ENCODE results near the gene PSMD9. TPM values are rescaled to one million over a fixed set of nuclear protein-coding genes. Genes with fewer than 3 reads are reported as not detected.

PSMD9 gene
- total and polyA plus RNA-seq, 4 donors: 39.6 to 134 (median 62.6) TPM

DNA sequence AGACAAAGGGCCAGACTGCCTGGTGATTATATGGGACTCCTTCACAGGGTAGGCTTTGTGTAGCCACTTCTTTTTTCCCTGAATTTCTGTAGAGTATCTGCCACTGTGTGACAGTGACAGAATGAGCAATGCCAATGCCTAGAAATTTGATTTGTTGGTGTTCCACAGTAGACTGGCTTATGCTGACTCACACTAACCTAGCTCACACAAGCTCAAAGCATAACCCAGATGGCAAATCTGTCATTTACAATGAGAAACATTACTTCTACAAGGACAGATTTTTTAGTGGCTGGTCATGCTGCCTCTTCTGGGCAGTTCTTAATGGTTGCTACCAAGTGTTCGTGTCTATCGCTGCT, 45.7 kb downstream of the PSMD9 start:
- DNase-seq: no peak
- peaks cover 0 to 3% (median 0%) of the 10 kb centered on the region in 5 donors for H3K4me1 ChIP-seq (ENCODE audit: control insufficient read depth in 5 of 5, insufficient read depth in 5 of 5, low read length in 5 of 5)
- TF ChIP-seq, protein P1, sequence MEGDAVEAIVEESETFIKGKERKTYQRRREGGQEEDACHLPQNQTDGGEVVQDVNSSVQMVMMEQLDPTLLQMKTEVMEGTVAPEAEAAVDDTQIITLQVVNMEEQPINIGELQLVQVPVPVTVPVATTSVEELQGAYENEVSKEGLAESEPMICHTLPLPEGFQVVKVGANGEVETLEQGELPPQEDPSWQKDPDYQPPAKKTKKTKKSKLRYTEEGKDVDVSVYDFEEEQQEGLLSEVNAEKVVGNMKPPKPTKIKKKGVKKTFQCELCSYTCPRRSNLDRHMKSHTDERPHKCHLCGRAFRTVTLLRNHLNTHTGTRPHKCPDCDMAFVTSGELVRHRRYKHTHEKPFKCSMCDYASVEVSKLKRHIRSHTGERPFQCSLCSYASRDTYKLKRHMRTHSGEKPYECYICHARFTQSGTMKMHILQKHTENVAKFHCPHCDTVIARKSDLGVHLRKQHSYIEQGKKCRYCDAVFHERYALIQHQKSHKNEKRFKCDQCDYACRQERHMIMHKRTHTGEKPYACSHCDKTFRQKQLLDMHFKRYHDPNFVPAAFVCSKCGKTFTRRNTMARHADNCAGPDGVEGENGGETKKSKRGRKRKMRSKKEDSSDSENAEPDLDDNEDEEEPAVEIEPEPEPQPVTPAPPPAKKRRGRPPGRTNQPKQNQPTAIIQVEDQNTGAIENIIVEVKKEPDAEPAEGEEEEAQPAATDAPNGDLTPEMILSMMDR (IDR thresholded peaks at IDR 0.05; ENCODE audit: control extremely low read depth, extremely low read depth): no peak
- no peak overlapping the region for H3K4me3 ChIP-seq
- H3K27ac ChIP-seq (ENCODE audit: low read depth in 1 of 2, low read length in 1 of 2): no peak overlapping the region
- WGBS, 2 donors: 97 to 98% methylated on average over 2 of the region's 2 CpGs
- no peak overlapping the region for H3K9ac ChIP-seq (ENCODE audit: insufficient read depth in 1 of 2, low read length in 2 of 2)
- peaks cover 0 to 3% (median 0%) of the 10 kb centered on the region in 4 donors for H3K9me3 ChIP-seq (ENCODE audit: control insufficient read depth in 4 of 4, insufficient read depth in 3 of 4, low read length in 3 of 4)
- ATAC-seq (ENCODE audit: insufficient read depth, low FRiP score): no peak
- no peaks in the 10 kb centered on the region for H3K27me3 ChIP-seq (ENCODE audit: control insufficient read depth in 3 of 3, insufficient read depth in 3 of 3, low read length in 2 of 3)
- no peaks in the 10 kb centered on the region for H3K36me3 ChIP-seq (ENCODE audit: control insufficient read depth in 4 of 4, insufficient read depth in 4 of 4, low read length in 4 of 4)

GRCh38 chr12:121937654-121938053, 49.1 kb downstream of the PSMD9 start:
- ATAC-seq (ENCODE audit: insufficient read depth, low FRiP score) (no peak), DNase-seq (no peak)
- peaks cover 0 to 3% (median 0%) of the 10 kb centered on the region in 4 donors for H3K9me3 ChIP-seq (ENCODE audit: control insufficient read depth in 4 of 4, insufficient read depth in 3 of 4, low read length in 3 of 4)
- TF ChIP-seq, protein P1 (IDR thresholded peaks at IDR 0.05; ENCODE audit: control extremely low read depth, extremely low read depth): no peak
- H3K36me3 ChIP-seq (ENCODE audit: control insufficient read depth in 4 of 4, insufficient read depth in 4 of 4, low read length in 4 of 4): no peaks in the 10 kb centered on the region
- 93 to 94% methylated on average over 7 of the region's 7 CpGs for WGBS, 2 donors
- no peaks in the 10 kb centered on the region for H3K27me3 ChIP-seq (ENCODE audit: control insufficient read depth in 3 of 3, insufficient read depth in 3 of 3, low read length in 2 of 3)
- H3K4me3 ChIP-seq: no peak overlapping the region
- no peak overlapping the region for H3K27ac ChIP-seq (ENCODE audit: low read depth in 1 of 2, low read length in 1 of 2)
- H3K9ac ChIP-seq (ENCODE audit: insufficient read depth in 1 of 2, low read length in 2 of 2): no peak overlapping the region
- H3K4me1 ChIP-seq (ENCODE audit: control insufficient read depth in 5 of 5, insufficient read depth in 5 of 5, low read length in 5 of 5): no peaks in the 10 kb centered on the region

- no peak for ATAC-seq (ENCODE audit: insufficient read depth, low FRiP score)
- peaks cover 0 to 3% (median 0%) of the 10 kb centered on the region in 4 donors for H3K9me3 ChIP-seq (ENCODE audit: control insufficient read depth in 4 of 4, insufficient read depth in 3 of 4, low read length in 3 of 4)
- no peaks in the 10 kb centered on the region for H3K4me1 ChIP-seq (ENCODE audit: control insufficient read depth in 5 of 5, insufficient read depth in 5 of 5, low read length in 5 of 5)
- no peak overlapping the region for H3K4me3 ChIP-seq
- H3K36me3 ChIP-seq (ENCODE audit: control insufficient read depth in 4 of 4, insufficient read depth in 4 of 4, low read length in 4 of 4): no peaks in the 10 kb centered on the region
- H3K9ac ChIP-seq (ENCODE audit: insufficient read depth in 1 of 2, low read length in 2 of 2): no peak overlapping the region
- DNase-seq: no peak
- WGBS, 2 donors: 23 to 52% methylated on average over 7 of the region's 7 CpGs
- TF ChIP-seq, protein P1 (IDR thresholded peaks at IDR 0.05; ENCODE audit: control extremely low read depth, extremely low read depth): no peak
- H3K27me3 ChIP-seq (ENCODE audit: control insufficient read depth in 3 of 3, insufficient read depth in 3 of 3, low read length in 2 of 3): no peaks in the 10 kb centered on the region
- H3K27ac ChIP-seq (ENCODE audit: low read depth in 1 of 2, low read length in 1 of 2): no peak overlapping the region
Measured at GRCh38 chr12:121939186-121939585, 50.6 kb downstream of the PSMD9 start.

Measured in lung (tissue), 12 donors.